Activated CD4-positive, alpha-beta T cell treated with anti-CD3 and anti-CD28 coated beads for 24 hours (primary cell): Measurements from ENCODE around the gene GGT6.

ENCODE experiments used
- DNase-seq, 2 donors: peaks; one replicate each; pipeline ENCODE4 v3.0.0-alpha.2; 2020; ENCODE audit warnings: low read depth in 2 of 2

GGT6 gene

GRCh38 chr17:4539025-4539424 lies 21.4 kb downstream of the GGT6 start:
- DNase-seq = no peak

GRCh38 chr17:4538236-4539002 lies 22.0 kb downstream of the GGT6 start:
- DNase-seq = no peak

GRCh38 chr17:4537451-4538235 lies 22.7 kb downstream of the GGT6 start:
- DNase-seq = no peak

- no peak for DNase-seq
Measured at GRCh38 chr17:4536742-4537411, 23.5 kb downstream of the GGT6 start.

- no peak for DNase-seq
Measured at GRCh38 chr17:4536259-4536741, 24.1 kb downstream of the GGT6 start.

- DNase-seq = no peak
Measured at GRCh38 chr17:4535667-4536258, 24.6 kb downstream of the GGT6 start.

GRCh38 chr17:4534928-4535666 lies 25.3 kb downstream of the GGT6 start:
- DNase-seq = no peak

- DNase-seq = no peak
Measured at GRCh38 chr17:4534515-4534914, 25.9 kb downstream of the GGT6 start.

GRCh38 chr17:4533523-4534504 lies 26.6 kb downstream of the GGT6 start:
- no peak for DNase-seq

- no peak for DNase-seq
Measured at GRCh38 chr17:4532860-4533522, 27.4 kb downstream of the GGT6 start.

GRCh38 chr17:4531988-4532736 lies 28.2 kb downstream of the GGT6 start:
- no peak for DNase-seq

GRCh38 chr17:4530799-4531730 lies 29.3 kb downstream of the GGT6 start:
- no peak for DNase-seq

- no peak for DNase-seq
Measured at GRCh38 chr17:4529533-4530152, 30.7 kb downstream of the GGT6 start.

- DNase-seq = no peak
Measured at GRCh38 chr17:4527566-4528125, 32.7 kb downstream of the GGT6 start.

- no peak for DNase-seq
Measured at GRCh38 chr17:4527134-4527533, 33.2 kb downstream of the GGT6 start.

- DNase-seq = no peak
Measured at GRCh38 chr17:4525691-4526397, 34.5 kb downstream of the GGT6 start.
